IMR-90 (cell line): ENCODE measurements around the gene SLC38A4. TPM values are rescaled to one million over a fixed set of nuclear protein-coding genes. Genes with fewer than 3 reads are reported as not detected.

Source experiments
- ATAC-seq: fragments of 200-7000 bp; cut with Tn5 transposase; 2 replicates; pipeline ENCODE4 v1.9.1; 2020; ENCODE audit warnings: low read depth, mild to moderate bottlenecking, moderate library complexity
- BruUV-seq: library from RNA; stranded (reverse); fragments of 400-500 nt; replicated peaks from 2 replicates; lab custom pipeline; 2021; lab: Mats Ljungman, UMichigan
- CTCF ChIA-PET: fragments of 300-600 bp; formaldehyde crosslinking; extraction: SDS; loops from one replicate; lab custom pipeline; 2021; ENCODE audit warnings: antibody characterized with exemption; lab: Yijun Ruan, JAX
- POLR2A ChIA-PET: fragments of 300-600 bp; sonication (Branson Sonifier 250); formaldehyde crosslinking; loops from one replicate; lab custom pipeline; 2022; ENCODE audit warnings: antibody characterized with exemption; ENCODE audit not compliant: unreplicated experiment; lab: Charles Lee
- DNase-seq: peaks from one replicate; pipeline ENCODE4 v3.0.0; 2013
- H2AFZ ChIP-seq: replicated peaks from 2 replicates; pipeline ENCODE3; 2013; ENCODE audit warnings: low read length, mild to moderate bottlenecking; ENCODE audit not compliant: poor library complexity
- H2AK5ac ChIP-seq: 2 replicates; pipeline ENCODE4 v1.6.1; 2013; ENCODE audit warnings: low read depth, low read length, inconsistent platforms
- H2AK9ac ChIP-seq: replicated peaks from 2 replicates; pipeline ENCODE3; 2013; ENCODE audit warnings: mild to moderate bottlenecking, low read depth, low read length, moderate library complexity; ENCODE audit not compliant: poor library complexity
- H2BK120ac ChIP-seq: 2 replicates; pipeline ENCODE4 v1.6.1; 2013; ENCODE audit warnings: low read depth, low read length, inconsistent platforms
- H2BK15ac ChIP-seq: 3 replicates; pipeline ENCODE4 v1.6.1; 2013; ENCODE audit warnings: low read depth, low read length, inconsistent platforms
- H2BK20ac ChIP-seq: 2 replicates; pipeline ENCODE4 v1.6.1; 2013; ENCODE audit warnings: low read depth, mild to moderate bottlenecking, inconsistent platforms, low read length, moderate library complexity
- H2BK5ac ChIP-seq: 2 replicates; pipeline ENCODE4 v1.6.1; 2013; ENCODE audit warnings: mild to moderate bottlenecking, low read depth, low read length, inconsistent platforms; ENCODE audit not compliant: poor library complexity, severe bottlenecking
- H3K14ac ChIP-seq: replicated peaks from 2 replicates; pipeline ENCODE4 v1.6.1; 2013; ENCODE audit warnings: low read depth, low read length, inconsistent platforms
- H3K18ac ChIP-seq: 2 replicates; pipeline ENCODE4 v1.6.1; 2013; ENCODE audit warnings: low read depth, low read length, control low read depth
- H3K23ac ChIP-seq: 2 replicates; pipeline ENCODE4 v1.6.1; 2013; ENCODE audit warnings: low read depth, low read length, inconsistent platforms
- H3K27ac ChIP-seq: 2 replicates; pipeline ENCODE4 v1.5.1; 2013; ENCODE audit warnings: mild to moderate bottlenecking, control low read depth, low read length; ENCODE audit not compliant: insufficient read depth
- H3K27me3 ChIP-seq: 2 replicates; pipeline ENCODE4 v1.6.1; 2013; ENCODE audit warnings: low read length; ENCODE audit not compliant: control insufficient read depth, insufficient read depth
- H3K36me3 ChIP-seq: 2 replicates; pipeline ENCODE4 v1.6.1; 2013; ENCODE audit warnings: low read length, mixed read lengths; ENCODE audit not compliant: control insufficient read depth, insufficient read depth
- H3K4ac ChIP-seq: 2 replicates; pipeline ENCODE4 v1.6.1; 2013; ENCODE audit warnings: low read depth, low read length, inconsistent platforms
- H3K4me1 ChIP-seq: 2 replicates; pipeline ENCODE4 v1.6.1; 2013; ENCODE audit warnings: low read length, mixed read lengths; ENCODE audit not compliant: control insufficient read depth, insufficient read depth
- H3K4me2 ChIP-seq: 2 replicates; pipeline ENCODE4 v1.6.1; 2013; ENCODE audit warnings: low read depth, mild to moderate bottlenecking, control low read depth, low read length, moderate library complexity
- H3K4me3 ChIP-seq: 2 replicates; pipeline ENCODE4 v1.5.1; 2013; ENCODE audit warnings: low read depth, mild to moderate bottlenecking, control low read depth, low read length, moderate library complexity; ENCODE audit not compliant: insufficient read depth
- H3K56ac ChIP-seq: 2 replicates; pipeline ENCODE4 v1.6.1; 2013; ENCODE audit warnings: low read length, inconsistent platforms; ENCODE audit not compliant: insufficient read depth; ENCODE audit errors: extremely low read depth
- H3K79me1 ChIP-seq, 2 experiments: 2 replicates each; pipeline ENCODE4 v1.6.1; 2013; ENCODE audit warnings: low read length in 2 of 2, inconsistent platforms in 1 of 2, low read depth in 1 of 2
- H3K9ac ChIP-seq: 2 replicates; pipeline ENCODE4 v1.6.1; 2013; ENCODE audit warnings: low read depth, low read length, control low read depth
- H3K9me1 ChIP-seq: 2 replicates; pipeline ENCODE4 v1.6.1; 2013; ENCODE audit warnings: low read length, inconsistent platforms; ENCODE audit not compliant: insufficient read depth
- H3K9me3 ChIP-seq: 2 replicates; pipeline ENCODE4 v1.6.1; 2013; ENCODE audit warnings: low read length; ENCODE audit not compliant: control insufficient read depth, insufficient read depth
- H4K20me1 ChIP-seq: 2 replicates; pipeline ENCODE4 v1.6.1; 2013; ENCODE audit warnings: low read length, inconsistent platforms; ENCODE audit not compliant: insufficient read depth
- H4K5ac ChIP-seq: 2 replicates; pipeline ENCODE4 v1.6.1; 2013; ENCODE audit warnings: mild to moderate bottlenecking, low read depth, low read length, control low read depth
- H4K8ac ChIP-seq, 2 experiments: 2 replicates each; pipeline ENCODE4 v1.6.1; 2013; ENCODE audit warnings: low read depth in 2 of 2, low read length in 2 of 2, control low read depth in 1 of 2, inconsistent platforms in 1 of 2
- H4K91ac ChIP-seq: 2 replicates; pipeline ENCODE4 v1.6.1; 2013; ENCODE audit warnings: low read depth, low read length, inconsistent platforms; ENCODE audit not compliant: insufficient read depth
- BHLHE40 ChIP-seq: fragments of 150-350 bp; IDR thresholded peaks from 2 replicates; pipeline ENCODE4 v1.6.1; 2016; ENCODE audit warnings: mild to moderate bottlenecking, low read depth, low read length
- CEBPB ChIP-seq: IDR thresholded peaks from 2 replicates; pipeline ENCODE4 v1.6.1; 2012; ENCODE audit warnings: low read depth, low read length, improper control_type of control experiment
- CHD1 ChIP-seq: IDR thresholded peaks from 2 replicates; pipeline ENCODE4 v1.6.1; 2012; ENCODE audit warnings: low read depth, low read length, improper control_type of control experiment
- CTCF ChIP-seq: conservative IDR thresholded peaks from 2 replicates; pipeline ENCODE4 v1.5.1; 2012; ENCODE audit warnings: mild to moderate bottlenecking, low read depth, low read length, improper control_type of control experiment
- ELK1 ChIP-seq: fragments of 150-350 bp; IDR thresholded peaks from 2 replicates; pipeline ENCODE4 v1.6.1; 2016; ENCODE audit warnings: low read depth, mild to moderate bottlenecking, low read length, moderate library complexity, borderline replicate concordance
- MAFK ChIP-seq: IDR thresholded peaks from 2 replicates; pipeline ENCODE4 v1.6.1; 2012; ENCODE audit warnings: low read depth, low read length, improper control_type of control experiment
- MXI1 ChIP-seq: IDR thresholded peaks from 2 replicates; pipeline ENCODE4 v1.6.1; 2012; ENCODE audit warnings: low read depth, mild to moderate bottlenecking, low read length, moderate library complexity, borderline replicate concordance
- POLR2A ChIP-seq: IDR thresholded peaks from 2 replicates; pipeline ENCODE4 v1.6.1; 2012; ENCODE audit warnings: mild to moderate bottlenecking, low read depth, low read length
- RCOR1 ChIP-seq: IDR thresholded peaks from 2 replicates; pipeline ENCODE4 v1.6.1; 2012; ENCODE audit warnings: mild to moderate bottlenecking, low read length, improper control_type of control experiment; ENCODE audit not compliant: insufficient replicate concordance
- RFX5 ChIP-seq: IDR thresholded peaks from 2 replicates; pipeline ENCODE4 v1.8.0; 2012; ENCODE audit warnings: low read depth, mild to moderate bottlenecking, low read length, moderate library complexity
- SMC3 ChIP-seq: fragments of 150-350 bp; IDR thresholded peaks from 2 replicates; pipeline ENCODE4 v1.6.1; 2016; ENCODE audit warnings: low read depth, mild to moderate bottlenecking, antibody characterized with exemption, low read length, moderate library complexity
- USF2 ChIP-seq: fragments of 150-350 bp; IDR thresholded peaks from 2 replicates; pipeline ENCODE4 v1.6.1; 2017; ENCODE audit warnings: mild to moderate bottlenecking, antibody characterized with exemption, low read length, low read depth
- WGBS, 2 experiments: methylation state at CpG; one replicate each; pipeline versions ENCODE4 v1.1.5 to v1.1.7; 2013; ENCODE audit warnings: missing lambda C conversion rate in 2 of 2; ENCODE audit not compliant: insufficient read length in 1 of 2; ENCODE audit errors: extremely low coverage in 2 of 2; 5-methylcytosine and 5-hydroxymethylcytosine counted together
- dilution Hi-C: fragments of 300-500 bp; cut with HindIII; formaldehyde crosslinking; loops from one replicate; pipeline ENCODE4 v1.14.3; 2018; ENCODE audit warnings: low sequenced_read_pairs; ENCODE audit not compliant: unreplicated experiment
- in situ Hi-C: fragments of 300-500 bp; cut with MboI; formaldehyde crosslinking; loops from 3 replicates; pipeline ENCODE4 v1.14.3; 2019; ENCODE audit warnings: low sequenced_read_pairs, inconsistent platforms, mixed read lengths
- intact Hi-C: fragments of 100-400 bp; cut with micrococcal nuclease; formaldehyde crosslinking; loops from 2 replicates; pipeline ENCODE4 v1.10.0; 2022
- polyA plus RNA-seq, 3 experiments: library from polyadenylated mRNA; depleted of rRNA; stranded (reverse); fragments of >200 nt; gene quantifications; 2 replicates each; pipeline ENCODE4 v1.2.3, GENCODE V29; 2012; ENCODE audit warnings: low replicate concordance in 1 of 3
- total RNA-seq: library from RNA; depleted of rRNA; stranded (reverse); fragments of >200 nt; gene quantifications from 2 replicates; pipeline ENCODE4 v1.2.3, GENCODE V29; 2012

The SLC38A4 gene
- total and polyA plus RNA-seq, 2 of the 4 experiments (the other 2 are of a cell fraction): 2.3 to 2.7 TPM

- Histone ChIP-seq H3K27ac (no peak overlapping the region), H3K9ac (no peak overlapping the region), H3K36me3 (no peaks in the 10 kb centered on the region), H3K4me1 (peaks cover 8% of the 10 kb centered on the region), H3K79me1 (no peaks in the 10 kb centered on the region), H3K56ac (no peak overlapping the region), H3K9me3 (no peaks in the 10 kb centered on the region), H4K91ac (no peak overlapping the region), H4K5ac (no peak overlapping the region), H2AK5ac (no peak overlapping the region), H3K27me3 (no peaks in the 10 kb centered on the region), H3K4me2 (no peak overlapping the region), H4K8ac (no peak overlapping the region), H3K14ac (no peak overlapping the region), H2AFZ (no peak overlapping the region), H3K4me3 (no peak overlapping the region), H2BK15ac (no peak overlapping the region), H3K23ac (no peak overlapping the region), H3K4ac (no peak overlapping the region), H2BK20ac (no peak overlapping the region), H2BK120ac (no peak overlapping the region), H2BK5ac (no peak overlapping the region), H3K9me1 (peaks cover 5% of the 10 kb centered on the region; the same call in 1 of the 2 replicates), H3K18ac (no peak overlapping the region), H4K20me1 (no peaks in the 10 kb centered on the region), H2AK9ac (no peak overlapping the region)
- BruUV-seq: no TSS peak
- in situ Hi-C loops: no loop called here
- intact Hi-C loops: no loop called here
- POLR2A ChIA-PET: no interaction called here
- CTCF ChIA-PET: interaction anchor here (0.6 kb wide), 1 partner anchor 456 kb away, joined by 4 read pairs; no protein-coding TSS in a partner anchor
- no CpG with 5 or more reads among the region's 2 CpGs for WGBS, 2 experiments
- DNase-seq: no peak
- dilution Hi-C loops: no loop called here
- no peak for TF ChIP-seq SMC3
- TF ChIP-seq CHD1: no peak
- no peak for TF ChIP-seq BHLHE40
- TF ChIP-seq MXI1: no peak
- no peak for TF ChIP-seq MAFK
- no peak for TF ChIP-seq RFX5
- no peak for TF ChIP-seq CTCF
- TF ChIP-seq RCOR1: no peak
- no peak for TF ChIP-seq POLR2A
- TF ChIP-seq USF2: no peak
- no peak for TF ChIP-seq CEBPB
- TF ChIP-seq ELK1: no peak
- ATAC-seq: no peak
Measured at GRCh38 chr12:46841891-46842290, 16.1 kb upstream of the SLC38A4 start.
